Sigmoid colon (tissue), 7 donors: ENCODE results near the gene ANO6. TPM values are rescaled to one million over a fixed set of nuclear protein-coding genes. Genes with fewer than 3 reads are reported as not detected.
"Not testable (repeated sequence)": the region's sequence is repeated elsewhere in the genome, so short reads cannot be mapped to it uniquely, and the experiment has no call there.

Experiments used
- DNase-seq: peaks from one replicate; pipeline ENCODE4 v3.0.0-alpha.2; 2019
- H3K27ac ChIP-seq, 4 donors: fragments of 200-600 bp; sonication (generic); one replicate each; pipeline ENCODE4 v1.5.1; 2016 to 2019; ENCODE audit warnings: mild to moderate bottlenecking in 1 of 4
- H3K27me3 ChIP-seq, 3 donors: fragments of 200-600 bp; sonication (generic); one replicate each; pipeline ENCODE4 v1.5.1; 2019; ENCODE audit warnings: mild to moderate bottlenecking in 1 of 3
- H3K36me3 ChIP-seq, 4 donors: fragments of 200-600 bp; sonication (generic); one replicate each; pipeline ENCODE4 v1.5.1; 2016 to 2019
- H3K4me1 ChIP-seq, 4 donors: fragments of 200-600 bp; sonication (generic); one replicate each; pipeline ENCODE4 v1.5.1; 2017 to 2019
- H3K4me3 ChIP-seq, 4 donors: fragments of 200-600 bp; sonication (generic); one replicate each; pipeline ENCODE4 v1.5.1; 2017 to 2019; ENCODE audit warnings: mild to moderate bottlenecking in 2 of 4, moderate library complexity in 1 of 4
- H3K9me3 ChIP-seq, 4 donors: fragments of 200-600 bp in 3 of 4; sonication (generic) in 3 of 4; one replicate each; pipeline versions ENCODE4 v1.5.1 to v1.6.1; 2013 to 2019
- EP300 ChIP-seq, 4 donors: sonication (generic); formaldehyde crosslinking; IDR thresholded peaks; one replicate each; pipeline ENCODE4 v1.6.1; 2017; ENCODE audit warnings: antibody characterized with exemption in 4 of 4
- POLR2A ChIP-seq, 2 donors: fragments of 450-650 bp; IDR thresholded peaks; one replicate each; pipeline ENCODE4 v1.6.1; 2016; ENCODE audit warnings: antibody characterized with exemption in 2 of 2, mild to moderate bottlenecking in 2 of 2, moderate library complexity in 2 of 2
- POLR2AphosphoS5 ChIP-seq, 4 donors: sonication (generic); formaldehyde crosslinking; IDR thresholded peaks; one replicate each; pipeline ENCODE4 v1.6.1; 2017; ENCODE audit warnings: antibody characterized with exemption in 4 of 4
- WGBS, 2 donors: extraction: QIAGEN DNeasy Blood & Tissue Kit; methylation state at CpG; one replicate each; pipeline ENCODE4 v1.1.7; 2013; 5-methylcytosine and 5-hydroxymethylcytosine counted together
- intact Hi-C: fragments of 100-400 bp; cut with DNase I; formaldehyde crosslinking; loops from one replicate; pipeline ENCODE4 v1.15.1; 2023
- polyA plus RNA-seq, 3 donors: library from polyadenylated mRNA; stranded (reverse); fragments of 200-250 nt; gene quantifications; one replicate each; pipeline ENCODE4 v1.2.3, GENCODE V29; 2013
- total RNA-seq, 4 donors: library from RNA; depleted of rRNA; stranded (reverse); fragments of >200 nt; gene quantifications; one replicate each; pipeline ENCODE4 v1.1.0, GENCODE V29; 2016
- TF ChIP-seq, protein P1 (sequence below), 4 experiments: fragments of 450-650 bp in 3 of 4; fragments of 200-600 bp in 1 of 4; IDR thresholded peaks; one replicate each; pipeline ENCODE4 v1.5.1; 2016 to 2019; ENCODE audit warnings: antibody characterized with exemption in 4 of 4, mild to moderate bottlenecking in 3 of 4, moderate library complexity in 2 of 4
- donor health status: healthy with polysubstance abuse.
- donor health status: Bipolar disorder and iron deficiency.
- donor health status: healthy.

ANO6 gene
- total and polyA plus RNA-seq, 7 donors, result 1.2 to 107 (median 98.5) TPM

DNA sequence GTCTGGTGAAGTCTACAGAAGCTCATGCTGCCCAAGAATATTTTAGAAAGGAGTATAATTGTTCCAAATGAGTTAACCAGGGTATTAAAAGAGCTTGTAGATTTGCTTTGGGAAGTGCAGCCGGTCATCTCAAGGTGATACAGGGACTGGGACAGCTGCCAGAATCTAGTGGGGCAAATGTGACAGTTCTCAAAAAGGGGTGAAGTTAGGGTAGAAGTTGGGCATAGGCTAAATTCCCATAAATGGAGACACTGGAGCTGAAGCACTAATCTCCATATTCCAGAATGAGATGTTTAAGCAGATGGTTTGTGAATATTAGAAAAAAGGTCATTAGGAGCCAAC is 94.7 kb downstream of the ANO6 start:
- H3K36me3 ChIP-seq, result peaks cover 0 to 11% (median 0%) of the 10 kb centered on the region in 4 donors
- no peaks in the 10 kb centered on the region for H3K9me3 ChIP-seq
- H3K4me3 ChIP-seq, result no peak overlapping the region
- H3K27ac ChIP-seq, result peak overlapping the region; percentile 10 to 86 (median 56)
- TF ChIP-seq, protein P1, sequence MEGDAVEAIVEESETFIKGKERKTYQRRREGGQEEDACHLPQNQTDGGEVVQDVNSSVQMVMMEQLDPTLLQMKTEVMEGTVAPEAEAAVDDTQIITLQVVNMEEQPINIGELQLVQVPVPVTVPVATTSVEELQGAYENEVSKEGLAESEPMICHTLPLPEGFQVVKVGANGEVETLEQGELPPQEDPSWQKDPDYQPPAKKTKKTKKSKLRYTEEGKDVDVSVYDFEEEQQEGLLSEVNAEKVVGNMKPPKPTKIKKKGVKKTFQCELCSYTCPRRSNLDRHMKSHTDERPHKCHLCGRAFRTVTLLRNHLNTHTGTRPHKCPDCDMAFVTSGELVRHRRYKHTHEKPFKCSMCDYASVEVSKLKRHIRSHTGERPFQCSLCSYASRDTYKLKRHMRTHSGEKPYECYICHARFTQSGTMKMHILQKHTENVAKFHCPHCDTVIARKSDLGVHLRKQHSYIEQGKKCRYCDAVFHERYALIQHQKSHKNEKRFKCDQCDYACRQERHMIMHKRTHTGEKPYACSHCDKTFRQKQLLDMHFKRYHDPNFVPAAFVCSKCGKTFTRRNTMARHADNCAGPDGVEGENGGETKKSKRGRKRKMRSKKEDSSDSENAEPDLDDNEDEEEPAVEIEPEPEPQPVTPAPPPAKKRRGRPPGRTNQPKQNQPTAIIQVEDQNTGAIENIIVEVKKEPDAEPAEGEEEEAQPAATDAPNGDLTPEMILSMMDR (IDR thresholded peaks at IDR 0.05), result no peak
- no peak for TF ChIP-seq POLR2A (IDR thresholded peaks at IDR 0.05)
- no peak for TF ChIP-seq EP300 (IDR thresholded peaks at IDR 0.05)
- no peak for TF ChIP-seq POLR2AphosphoS5 (IDR thresholded peaks at IDR 0.05)
- DNase-seq, result no peak
- 70 to 91% methylated on average over 1 of the region's 1 CpG for WGBS, 2 donors
- intact Hi-C loops, result no loop called here
- H3K4me1 ChIP-seq, result peaks cover 0 to 44% (median 37%) of the 10 kb centered on the region in 4 donors
- no peaks in the 10 kb centered on the region for H3K27me3 ChIP-seq

- Histone ChIP-seq H3K27me3 (no peaks in the 10 kb centered on the region), H3K36me3 (peaks cover 0 to 13% (median 0%) of the 10 kb centered on the region in 4 donors), H3K4me1 (peaks cover 0 to 40% (median 24%) of the 10 kb centered on the region in 4 donors), H3K9me3 (no peaks in the 10 kb centered on the region), H3K4me3 (no peak overlapping the region), H3K27ac (peak overlapping the region in 1 of 4 donors; percentile 2)
- intact Hi-C loops, result no loop called here
- TF ChIP-seq POLR2A (IDR thresholded peaks at IDR 0.05) (no peak), EP300 (IDR thresholded peaks at IDR 0.05) (no peak), POLR2AphosphoS5 (IDR thresholded peaks at IDR 0.05) (no peak)
- TF ChIP-seq, protein P1 (IDR thresholded peaks at IDR 0.05), result no peak
- WGBS, 2 donors, result 88 to 97% methylated on average over 1 of the region's 1 CpG
- no peak for DNase-seq
Observed at GRCh38 chr12:45312012-45312411, 96.1 kb downstream of the ANO6 start.

DNA sequence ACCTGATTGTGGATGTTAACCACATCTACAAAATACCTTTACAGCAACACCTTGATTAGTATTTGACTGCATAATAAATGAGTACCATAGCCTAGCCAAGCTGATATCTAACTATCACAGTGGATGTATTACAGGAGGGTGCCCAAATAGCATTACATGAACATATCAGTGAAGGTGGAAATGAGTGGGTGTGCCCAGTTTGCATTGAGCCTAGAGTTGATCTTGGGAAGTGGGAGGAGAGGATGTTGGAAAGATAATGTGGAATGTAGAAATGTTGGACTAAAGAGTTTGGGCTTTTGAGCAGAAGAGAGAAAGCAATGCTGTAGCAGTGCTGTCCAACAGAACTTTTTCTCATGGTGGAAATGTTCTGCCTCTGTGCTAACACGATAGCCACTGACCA is 98.9 kb downstream of the ANO6 start:
- intact Hi-C loops, result no loop called here
- 94 to 98% methylated on average over 1 of the region's 1 CpG for WGBS, 2 donors

DNA sequence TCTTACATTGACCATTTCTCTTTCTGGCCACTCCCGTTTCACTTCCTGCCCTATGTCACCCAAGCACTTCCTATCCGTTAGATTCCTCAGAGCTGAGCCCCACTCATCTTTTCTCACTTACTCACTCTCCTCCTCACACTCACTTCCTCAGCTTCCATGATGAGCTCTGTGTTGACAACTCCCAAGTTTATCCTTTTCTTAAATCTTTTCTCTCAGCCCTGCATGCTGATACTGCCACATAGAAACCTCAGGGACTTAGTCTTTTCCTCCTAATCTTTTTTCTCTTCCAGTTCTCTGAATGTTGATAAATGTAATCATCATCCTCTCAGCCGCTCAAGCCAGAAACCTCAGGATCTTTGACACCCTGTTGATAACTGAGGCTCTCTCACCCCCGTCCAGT is 99.6 kb downstream of the ANO6 start:
- Histone ChIP-seq H3K27me3 (no peaks in the 10 kb centered on the region), H3K27ac (no peak overlapping the region), H3K9me3 (no peaks in the 10 kb centered on the region), H3K36me3 (peaks cover 0 to 13% (median 0%) of the 10 kb centered on the region in 4 donors), H3K4me3 (no peak overlapping the region), H3K4me1 (peaks cover 0 to 11% (median 4%) of the 10 kb centered on the region in 4 donors)
- TF ChIP-seq EP300 (IDR thresholded peaks at IDR 0.05), result no peak
- TF ChIP-seq, protein P1 (IDR thresholded peaks at IDR 0.05), result no peak
- no peak for TF ChIP-seq POLR2AphosphoS5 (IDR thresholded peaks at IDR 0.05)
- no peak for TF ChIP-seq POLR2A (IDR thresholded peaks at IDR 0.05)
- 91 to 92% methylated on average over 4 of the region's 4 CpGs for WGBS, 2 donors
- DNase-seq, result no peak
- intact Hi-C loops, result no loop called here

More for the DNA sequence above, 98.9 kb downstream of the ANO6 start:
- Histone ChIP-seq H3K4me3 (no peak overlapping the region), H3K4me1 (peaks cover 0 to 18% (median 11%) of the 10 kb centered on the region in 4 donors), H3K27me3 (no peaks in the 10 kb centered on the region), H3K9me3 (no peaks in the 10 kb centered on the region), H3K36me3 (peaks cover 0 to 13% (median 0%) of the 10 kb centered on the region in 4 donors), H3K27ac (no peak overlapping the region)
- no peak for DNase-seq
- TF ChIP-seq POLR2AphosphoS5 (IDR thresholded peaks at IDR 0.05) (no peak), POLR2A (IDR thresholded peaks at IDR 0.05) (no peak), EP300 (IDR thresholded peaks at IDR 0.05) (no peak)
- TF ChIP-seq, protein P1 (IDR thresholded peaks at IDR 0.05), result no peak

DNA sequence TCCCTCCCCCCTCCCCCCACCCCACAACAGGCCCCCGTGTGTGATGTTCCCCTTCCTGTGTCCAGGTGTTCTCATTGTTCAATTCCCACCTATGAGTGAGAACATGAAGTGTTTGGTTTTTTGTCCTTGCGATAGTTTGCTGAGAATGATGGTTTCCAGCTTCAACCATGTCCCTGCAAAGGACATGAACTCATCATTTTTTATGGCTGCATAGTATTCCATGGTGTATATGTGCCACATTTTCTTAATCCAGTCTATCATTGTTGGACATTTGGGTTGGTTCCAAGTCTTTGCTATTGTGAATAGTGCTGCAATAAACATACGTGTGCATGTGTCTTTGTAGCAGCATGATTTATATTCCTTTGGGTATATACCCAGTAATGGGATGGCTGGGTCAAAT is 101.4 kb downstream of the ANO6 start:
- intact Hi-C loops, H3K4me3 ChIP-seq, H3K27me3 ChIP-seq, H3K4me1 ChIP-seq, H3K9me3 ChIP-seq, DNase-seq, H3K27ac ChIP-seq: not testable (repeated sequence)
- WGBS, 2 donors, result 88 to 94% methylated on average over 3 of the region's 3 CpGs
- H3K36me3 ChIP-seq, result peaks cover 0 to 13% (median 0%) of the 10 kb centered on the region in 4 donors
